Esophagus muscularis mucosa (tissue), 4 donors: Measurements from ENCODE around the gene SAT1. TPM values are rescaled to one million over a fixed set of nuclear protein-coding genes. Genes with fewer than 3 reads are reported as not detected.
A peak's percentile ranks its signal among the peaks of the same experiment; 100 is the strongest.

Source experiments
- DNase-seq: peaks from one replicate; pipeline ENCODE4 v3.0.0-alpha.2; 2017; ENCODE audit errors: extremely low spot score
- H3K27ac ChIP-seq, 4 donors: fragments of 200-600 bp; sonication (generic); replicated peaks in 1 of 4; 1 replicate in 3 of 4; 2 replicates in 1 of 4; pipeline ENCODE4 v1.5.1; 2016 to 2019; ENCODE audit warnings: mild to moderate bottlenecking in 1 of 4
- H3K27me3 ChIP-seq, 4 donors: fragments of 200-600 bp; sonication (generic); one replicate each; pipeline versions ENCODE4 v1.5.1 to v1.6.0; 2016 to 2019
- H3K36me3 ChIP-seq, 4 donors: fragments of 200-600 bp; sonication (generic); one replicate each; pipeline ENCODE4 v1.5.1; 2016 to 2019
- H3K4me1 ChIP-seq, 4 donors: fragments of 200-600 bp; sonication (generic); one replicate each; pipeline ENCODE4 v1.5.1; 2016 to 2019
- H3K4me3 ChIP-seq, 4 donors: fragments of 200-600 bp; sonication (generic); 1 replicate in 2 of 4; 2 replicates in 2 of 4; pipeline ENCODE4 v1.5.1; 2016 to 2019; ENCODE audit warnings: mild to moderate bottlenecking in 4 of 4, moderate library complexity in 1 of 4
- H3K9me3 ChIP-seq, 4 donors: fragments of 200-600 bp; sonication (generic); 1 replicate in 3 of 4; 2 replicates in 1 of 4; pipeline ENCODE4 v1.5.1; 2016 to 2019
- CTCF ChIP-seq, 3 experiments: fragments of 200-600 bp in 2 of 3; fragments of 450-650 bp in 1 of 3; sonication (generic) in 2 of 3; IDR thresholded peaks; one replicate each; pipeline ENCODE4 v1.5.1; 2017 to 2019; ENCODE audit warnings: antibody characterized with exemption in 3 of 3, mild to moderate bottlenecking in 2 of 3, moderate library complexity in 1 of 3
- EP300 ChIP-seq: sonication (generic); formaldehyde crosslinking; IDR thresholded peaks from one replicate; pipeline ENCODE4 v1.6.1; 2017; ENCODE audit warnings: antibody characterized with exemption
- POLR2A ChIP-seq: fragments of 450-650 bp; IDR thresholded peaks from one replicate; pipeline ENCODE4 v1.6.1; 2017; ENCODE audit warnings: antibody characterized with exemption, moderate library complexity, mild to moderate bottlenecking, low read depth
- POLR2AphosphoS5 ChIP-seq, 2 donors: sonication (generic); formaldehyde crosslinking; IDR thresholded peaks; one replicate each; pipeline ENCODE4 v1.6.1; 2017; ENCODE audit warnings: antibody characterized with exemption in 2 of 2
- WGBS: methylation state at CpG from one replicate; pipeline ENCODE4 v1.1.5; 2018; 5-methylcytosine and 5-hydroxymethylcytosine counted together
- intact Hi-C: fragments of 100-400 bp; cut with DNase I; formaldehyde crosslinking; loops from one replicate; pipeline ENCODE4 v1.15.1; 2023
- total RNA-seq, 4 donors: library from RNA; depleted of rRNA; stranded (reverse); fragments of >200 nt; gene quantifications; one replicate each; pipeline versions ENCODE4 v1.1.0 to v1.2.1, GENCODE V29; 2016

Gene SAT1
- total RNA-seq, 4 donors from 2014 or later: 152 to 621 (median 206) TPM

DNA sequence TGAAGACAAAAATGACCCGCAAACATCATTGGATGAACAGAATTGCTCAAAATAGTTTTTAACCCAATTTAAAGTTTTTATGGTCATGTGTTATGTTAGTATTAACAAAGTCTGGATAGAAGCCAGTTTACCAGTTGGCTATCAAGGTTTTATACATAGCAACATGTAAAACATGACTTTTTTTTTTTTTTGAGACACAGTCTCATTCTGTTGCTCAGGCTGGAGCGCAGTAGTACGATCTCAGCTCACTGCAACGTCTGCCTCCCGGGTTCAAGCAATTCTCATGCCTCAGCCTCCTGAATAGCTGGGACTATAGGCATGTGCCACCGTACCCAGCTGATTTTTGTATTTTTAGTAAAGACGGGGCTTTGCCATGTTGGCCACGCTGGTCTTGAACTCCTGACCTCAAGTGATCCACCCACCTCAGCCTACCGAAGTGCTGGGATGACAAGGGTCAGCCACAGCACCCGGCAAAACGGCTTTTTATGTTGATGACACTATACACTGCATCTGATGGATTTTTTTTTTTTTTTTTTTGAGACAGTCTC is 3.4 kb downstream of the SAT1 start:
- Histone ChIP-seq H3K27ac (peak overlapping the region; percentile 52 to 96 (median 92)), H3K36me3 (peaks cover 0 to 23% (median 2%) of the 10 kb centered on the region in 4 donors), H3K9me3 (no peaks in the 10 kb centered on the region), H3K4me3 (peak overlapping the region in 1 of 4 donors; percentile 66), H3K4me1 (peaks cover 0 to 30% (median 10%) of the 10 kb centered on the region in 4 donors), H3K27me3 (no peaks in the 10 kb centered on the region)
- TF ChIP-seq POLR2AphosphoS5 (IDR thresholded peaks at IDR 0.05) (no peak), POLR2A (no peak), CTCF (IDR thresholded peaks at IDR 0.05) (no peak), EP300 (no peak)
- WGBS: 76% methylated on average over 11 of the region's 11 CpGs
- DNase-seq: no peak
- intact Hi-C loops: loop anchor here (10.0 kb wide), 2 partner anchors 92 to 238 kb away; partner anchors contain the start of gene KLHL15

DNA sequence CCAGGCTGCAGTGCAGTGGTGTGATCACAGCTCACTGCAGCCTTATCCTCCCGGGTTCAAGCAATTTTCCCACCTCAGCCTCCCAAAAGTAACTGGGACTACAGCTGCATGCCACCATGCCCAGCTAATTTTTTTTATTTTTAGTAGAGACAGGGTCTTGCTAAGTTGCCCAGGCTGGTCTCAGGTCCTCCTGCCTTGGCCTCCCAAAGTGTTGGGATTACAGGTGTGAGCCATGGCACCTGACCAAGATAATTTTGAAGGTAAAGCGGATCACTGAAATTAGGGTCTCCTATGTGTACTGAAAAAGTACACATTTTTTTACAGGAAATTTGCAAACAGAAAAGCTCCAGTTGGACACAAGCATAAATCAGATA is 4.8 kb downstream of the SAT1 start:
- Histone ChIP-seq H3K27ac (peak overlapping the region in 1 of 4 donors; percentile 34), H3K9me3 (no peaks in the 10 kb centered on the region), H3K36me3 (peaks cover 0 to 23% (median 2%) of the 10 kb centered on the region in 4 donors), H3K4me3 (no peak overlapping the region), H3K4me1 (peaks cover 0 to 17% (median 10%) of the 10 kb centered on the region in 4 donors), H3K27me3 (no peaks in the 10 kb centered on the region)
- intact Hi-C loops: loop anchor here (10.0 kb wide), 2 partner anchors 93 to 237 kb away; partner anchors contain the start of gene KLHL15
- no peak for DNase-seq
- TF ChIP-seq POLR2AphosphoS5 (IDR thresholded peaks at IDR 0.05) (no peak), POLR2A (no peak), EP300 (no peak), CTCF (IDR thresholded peaks at IDR 0.05) (no peak)
- 94% methylated on average over 2 of the region's 2 CpGs for WGBS

DNA sequence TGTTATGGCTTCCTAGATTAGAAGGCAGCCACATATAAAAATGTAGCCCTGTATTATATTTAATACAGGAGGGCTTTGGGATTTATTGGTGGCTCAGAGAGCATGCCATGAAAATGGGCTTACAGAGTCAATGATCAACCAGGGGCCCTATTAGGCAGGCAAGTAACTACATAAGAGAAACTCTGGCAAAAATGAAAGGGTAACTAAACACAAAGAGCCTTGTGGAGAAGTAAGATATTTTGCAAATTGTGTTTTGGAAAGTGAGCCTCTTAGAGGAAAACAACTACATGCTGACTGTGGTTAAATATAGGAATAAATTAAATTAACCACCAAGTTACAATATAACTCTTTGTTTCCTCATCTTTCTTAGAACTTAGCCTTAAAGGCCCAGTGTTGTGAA is 5.5 kb downstream of the SAT1 start:
- intact Hi-C loops: loop anchor here (10.0 kb wide), 2 partner anchors 94 to 236 kb away; partner anchors contain the start of gene KLHL15
- Histone ChIP-seq H3K27ac (peak overlapping the region in 1 of 4 donors; percentile 44), H3K4me1 (peaks cover 0 to 17% (median 10%) of the 10 kb centered on the region in 4 donors), H3K36me3 (peaks cover 0 to 23% (median 2%) of the 10 kb centered on the region in 4 donors), H3K4me3 (no peak overlapping the region), H3K27me3 (no peaks in the 10 kb centered on the region), H3K9me3 (no peaks in the 10 kb centered on the region)
- no peak for DNase-seq
- TF ChIP-seq POLR2AphosphoS5 (IDR thresholded peaks at IDR 0.05): no peak
- no peak for TF ChIP-seq EP300
- no peak for TF ChIP-seq CTCF (IDR thresholded peaks at IDR 0.05)
- TF ChIP-seq POLR2A: no peak

DNA sequence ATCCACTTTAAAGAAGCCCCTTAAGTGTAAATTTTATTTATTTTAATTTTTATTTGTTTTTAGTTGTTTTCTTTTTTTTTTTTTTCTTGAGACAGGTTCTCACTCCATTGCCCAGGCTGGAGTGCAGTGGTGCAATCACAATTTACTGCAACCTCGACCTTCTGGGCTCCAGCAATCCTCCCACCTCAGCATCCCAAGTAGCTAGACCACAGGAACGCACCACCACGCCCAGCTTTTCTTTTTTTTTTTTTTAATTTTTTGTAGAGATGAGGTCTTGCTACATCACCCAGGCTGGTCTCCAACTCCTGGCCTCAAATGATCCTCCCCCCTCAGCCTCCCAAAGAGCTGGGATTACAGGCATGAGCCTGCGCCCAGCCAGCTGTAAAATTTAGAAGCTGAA is 6.0 kb downstream of the SAT1 start:
- intact Hi-C loops: loop anchor here (10.0 kb wide), 2 partner anchors 94 to 236 kb away; partner anchors contain the start of gene KLHL15
- peaks cover 0 to 23% (median 2%) of the 10 kb centered on the region in 4 donors for H3K36me3 ChIP-seq
- no peak overlapping the region for H3K27ac ChIP-seq
- H3K4me3 ChIP-seq: no peak overlapping the region
- 64% methylated on average over 4 of the region's 4 CpGs for whole genome bisulfite sequencing
- peaks cover 0 to 17% (median 10%) of the 10 kb centered on the region in 4 donors for H3K4me1 ChIP-seq
- no peak for TF ChIP-seq POLR2A
- no peak for TF ChIP-seq EP300
- no peak for TF ChIP-seq POLR2AphosphoS5 (IDR thresholded peaks at IDR 0.05)
- TF ChIP-seq CTCF (IDR thresholded peaks at IDR 0.05): no peak
- no peaks in the 10 kb centered on the region for H3K27me3 ChIP-seq
- no peaks in the 10 kb centered on the region for H3K9me3 ChIP-seq
- no peak for DNase-seq
